Measurements from ENCODE around the gene LEUTX.

DNA sequence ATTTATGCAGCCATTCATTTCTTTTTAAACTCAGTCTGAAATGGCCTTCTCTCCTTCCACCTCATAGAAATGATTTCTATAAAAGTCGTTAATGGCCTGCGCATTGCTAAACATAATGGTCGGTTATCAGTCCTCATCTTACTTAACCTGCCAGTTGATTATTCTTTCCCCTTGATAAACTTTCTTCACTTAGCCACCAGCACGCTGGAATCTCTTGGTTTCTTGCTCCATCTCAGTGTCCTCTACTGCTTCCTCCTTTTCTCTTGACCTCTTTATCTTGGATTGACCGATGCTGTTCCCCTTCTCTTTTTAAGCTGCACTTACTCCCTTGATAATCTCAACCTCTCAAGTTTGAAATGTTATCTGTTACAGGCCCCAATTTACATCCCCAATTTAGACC, 28.7 kb upstream of the LEUTX start:
- TF ChIP-seq EP300 (IDR thresholded peaks at IDR 0.05; ENCODE audit: borderline replicate concordance in 1 of 2, low read depth in 1 of 2, low read length in 1 of 2) = no peak
- TF ChIP-seq, protein P1, sequence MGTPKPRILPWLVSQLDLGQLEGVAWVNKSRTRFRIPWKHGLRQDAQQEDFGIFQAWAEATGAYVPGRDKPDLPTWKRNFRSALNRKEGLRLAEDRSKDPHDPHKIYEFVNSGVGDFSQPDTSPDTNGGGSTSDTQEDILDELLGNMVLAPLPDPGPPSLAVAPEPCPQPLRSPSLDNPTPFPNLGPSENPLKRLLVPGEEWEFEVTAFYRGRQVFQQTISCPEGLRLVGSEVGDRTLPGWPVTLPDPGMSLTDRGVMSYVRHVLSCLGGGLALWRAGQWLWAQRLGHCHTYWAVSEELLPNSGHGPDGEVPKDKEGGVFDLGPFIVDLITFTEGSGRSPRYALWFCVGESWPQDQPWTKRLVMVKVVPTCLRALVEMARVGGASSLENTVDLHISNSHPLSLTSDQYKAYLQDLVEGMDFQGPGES (IDR thresholded peaks at IDR 0.05; ENCODE audit: low read depth, low read length) = no peak
- TF ChIP-seq, protein P2, sequence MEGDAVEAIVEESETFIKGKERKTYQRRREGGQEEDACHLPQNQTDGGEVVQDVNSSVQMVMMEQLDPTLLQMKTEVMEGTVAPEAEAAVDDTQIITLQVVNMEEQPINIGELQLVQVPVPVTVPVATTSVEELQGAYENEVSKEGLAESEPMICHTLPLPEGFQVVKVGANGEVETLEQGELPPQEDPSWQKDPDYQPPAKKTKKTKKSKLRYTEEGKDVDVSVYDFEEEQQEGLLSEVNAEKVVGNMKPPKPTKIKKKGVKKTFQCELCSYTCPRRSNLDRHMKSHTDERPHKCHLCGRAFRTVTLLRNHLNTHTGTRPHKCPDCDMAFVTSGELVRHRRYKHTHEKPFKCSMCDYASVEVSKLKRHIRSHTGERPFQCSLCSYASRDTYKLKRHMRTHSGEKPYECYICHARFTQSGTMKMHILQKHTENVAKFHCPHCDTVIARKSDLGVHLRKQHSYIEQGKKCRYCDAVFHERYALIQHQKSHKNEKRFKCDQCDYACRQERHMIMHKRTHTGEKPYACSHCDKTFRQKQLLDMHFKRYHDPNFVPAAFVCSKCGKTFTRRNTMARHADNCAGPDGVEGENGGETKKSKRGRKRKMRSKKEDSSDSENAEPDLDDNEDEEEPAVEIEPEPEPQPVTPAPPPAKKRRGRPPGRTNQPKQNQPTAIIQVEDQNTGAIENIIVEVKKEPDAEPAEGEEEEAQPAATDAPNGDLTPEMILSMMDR (IDR thresholded peaks at IDR 0.05) = no peak
- TF ChIP-seq, protein P3, sequence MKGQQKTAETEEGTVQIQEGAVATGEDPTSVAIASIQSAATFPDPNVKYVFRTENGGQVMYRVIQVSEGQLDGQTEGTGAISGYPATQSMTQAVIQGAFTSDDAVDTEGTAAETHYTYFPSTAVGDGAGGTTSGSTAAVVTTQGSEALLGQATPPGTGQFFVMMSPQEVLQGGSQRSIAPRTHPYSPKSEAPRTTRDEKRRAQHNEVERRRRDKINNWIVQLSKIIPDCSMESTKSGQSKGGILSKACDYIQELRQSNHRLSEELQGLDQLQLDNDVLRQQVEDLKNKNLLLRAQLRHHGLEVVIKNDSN (IDR thresholded peaks at IDR 0.05; ENCODE audit: borderline replicate concordance, low read depth) = no peak
- TF ChIP-seq, protein P4, sequence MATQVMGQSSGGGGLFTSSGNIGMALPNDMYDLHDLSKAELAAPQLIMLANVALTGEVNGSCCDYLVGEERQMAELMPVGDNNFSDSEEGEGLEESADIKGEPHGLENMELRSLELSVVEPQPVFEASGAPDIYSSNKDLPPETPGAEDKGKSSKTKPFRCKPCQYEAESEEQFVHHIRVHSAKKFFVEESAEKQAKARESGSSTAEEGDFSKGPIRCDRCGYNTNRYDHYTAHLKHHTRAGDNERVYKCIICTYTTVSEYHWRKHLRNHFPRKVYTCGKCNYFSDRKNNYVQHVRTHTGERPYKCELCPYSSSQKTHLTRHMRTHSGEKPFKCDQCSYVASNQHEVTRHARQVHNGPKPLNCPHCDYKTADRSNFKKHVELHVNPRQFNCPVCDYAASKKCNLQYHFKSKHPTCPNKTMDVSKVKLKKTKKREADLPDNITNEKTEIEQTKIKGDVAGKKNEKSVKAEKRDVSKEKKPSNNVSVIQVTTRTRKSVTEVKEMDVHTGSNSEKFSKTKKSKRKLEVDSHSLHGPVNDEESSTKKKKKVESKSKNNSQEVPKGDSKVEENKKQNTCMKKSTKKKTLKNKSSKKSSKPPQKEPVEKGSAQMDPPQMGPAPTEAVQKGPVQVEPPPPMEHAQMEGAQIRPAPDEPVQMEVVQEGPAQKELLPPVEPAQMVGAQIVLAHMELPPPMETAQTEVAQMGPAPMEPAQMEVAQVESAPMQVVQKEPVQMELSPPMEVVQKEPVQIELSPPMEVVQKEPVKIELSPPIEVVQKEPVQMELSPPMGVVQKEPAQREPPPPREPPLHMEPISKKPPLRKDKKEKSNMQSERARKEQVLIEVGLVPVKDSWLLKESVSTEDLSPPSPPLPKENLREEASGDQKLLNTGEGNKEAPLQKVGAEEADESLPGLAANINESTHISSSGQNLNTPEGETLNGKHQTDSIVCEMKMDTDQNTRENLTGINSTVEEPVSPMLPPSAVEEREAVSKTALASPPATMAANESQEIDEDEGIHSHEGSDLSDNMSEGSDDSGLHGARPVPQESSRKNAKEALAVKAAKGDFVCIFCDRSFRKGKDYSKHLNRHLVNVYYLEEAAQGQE (IDR thresholded peaks at IDR 0.05; ENCODE audit: low read depth, low read length) = no peak
- no peak for TF ChIP-seq NRF1 (IDR thresholded peaks at IDR 0.05; ENCODE audit: low read depth, low read length)
- TF ChIP-seq YY1 (IDR thresholded peaks at IDR 0.05; ENCODE audit: low read depth) = no peak
- TF ChIP-seq, protein P5, sequence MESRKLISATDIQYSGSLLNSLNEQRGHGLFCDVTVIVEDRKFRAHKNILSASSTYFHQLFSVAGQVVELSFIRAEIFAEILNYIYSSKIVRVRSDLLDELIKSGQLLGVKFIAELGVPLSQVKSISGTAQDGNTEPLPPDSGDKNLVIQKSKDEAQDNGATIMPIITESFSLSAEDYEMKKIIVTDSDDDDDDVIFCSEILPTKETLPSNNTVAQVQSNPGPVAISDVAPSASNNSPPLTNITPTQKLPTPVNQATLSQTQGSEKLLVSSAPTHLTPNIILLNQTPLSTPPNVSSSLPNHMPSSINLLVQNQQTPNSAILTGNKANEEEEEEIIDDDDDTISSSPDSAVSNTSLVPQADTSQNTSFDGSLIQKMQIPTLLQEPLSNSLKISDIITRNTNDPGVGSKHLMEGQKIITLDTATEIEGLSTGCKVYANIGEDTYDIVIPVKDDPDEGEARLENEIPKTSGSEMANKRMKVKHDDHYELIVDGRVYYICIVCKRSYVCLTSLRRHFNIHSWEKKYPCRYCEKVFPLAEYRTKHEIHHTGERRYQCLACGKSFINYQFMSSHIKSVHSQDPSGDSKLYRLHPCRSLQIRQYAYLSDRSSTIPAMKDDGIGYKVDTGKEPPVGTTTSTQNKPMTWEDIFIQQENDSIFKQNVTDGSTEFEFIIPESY (IDR thresholded peaks at IDR 0.05; ENCODE audit: borderline replicate concordance, low read depth) = no peak
- no peak for TF ChIP-seq POLR2AphosphoS5 (IDR thresholded peaks at IDR 0.05; ENCODE audit: low read depth, low read length)
- no peak for TF ChIP-seq MXI1 (IDR thresholded peaks at IDR 0.05; ENCODE audit: low read depth, low read length)
- TF ChIP-seq, protein P6, sequence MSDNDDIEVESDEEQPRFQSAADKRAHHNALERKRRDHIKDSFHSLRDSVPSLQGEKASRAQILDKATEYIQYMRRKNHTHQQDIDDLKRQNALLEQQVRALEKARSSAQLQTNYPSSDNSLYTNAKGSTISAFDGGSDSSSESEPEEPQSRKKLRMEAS (IDR thresholded peaks at IDR 0.05; ENCODE audit: low read depth) = no peak
